HepG2 (cell line): ENCODE measurements around the gene CTCF. TPM values are rescaled to one million over a fixed set of nuclear protein-coding genes. Genes with fewer than 3 reads are reported as not detected.

Experiments used
- ATAC-seq: fragments of 200-7000 bp; cut with Tn5 transposase; 3 replicates; pipeline ENCODE4 v1.9.1; 2020; ENCODE audit warnings: mild to moderate bottlenecking, moderate library complexity
- BruUV-seq: library from RNA; stranded (reverse); fragments of 400-500 nt; replicated peaks from 2 replicates; lab custom pipeline; 2021; lab: Mats Ljungman, UMichigan
- CTCF ChIA-PET: fragments of 300-600 bp; formaldehyde crosslinking; extraction: SDS; loops from one replicate; lab custom pipeline; 2021; ENCODE audit warnings: low total read pairs, inconsistent platforms, low intra/inter-chr PET ratio; lab: Yijun Ruan, JAX
- POLR2A ChIA-PET: fragments of 350-600 bp; sonication (Branson Sonifier 250); formaldehyde crosslinking; loops from one replicate; lab custom pipeline; 2020; ENCODE audit warnings: antibody characterized with exemption, inconsistent platforms; lab: Yijun Ruan, JAX
- DNase-seq: peaks from one replicate; pipeline ENCODE4 v3.0.0-alpha.2; 2015; ENCODE audit warnings: low spot score
- FAIRE-seq: peaks from 3 replicates; lab custom pipeline; 2011; peaks lifted over from hg19 to GRCh38; lab: Jason Lieb, UNC
- H2AFZ ChIP-seq: one replicate; pipeline ENCODE4 v1.6.1; 2011; ENCODE audit warnings: low read length, inconsistent platforms
- H3K27ac ChIP-seq: fragments of 300-600 bp; 3 replicates; pipeline ENCODE4 v1.8.0; 2011; ENCODE audit warnings: mixed run types, mild to moderate bottlenecking, mixed read lengths, low read length, inconsistent platforms; ENCODE audit not compliant: insufficient read depth; ENCODE audit errors: extremely low read length
- H3K27me3 ChIP-seq, 2 experiments: fragments of 200-600 bp in 1 of 2; 2 replicates in 1 of 2; 3 replicates in 1 of 2; pipeline versions ENCODE4 v1.6.0 to v1.8.0; 2011; ENCODE audit warnings: low read length in 2 of 2, mild to moderate bottlenecking in 2 of 2, moderate library complexity in 2 of 2, inconsistent platforms in 1 of 2; ENCODE audit not compliant: insufficient read depth in 2 of 2, control insufficient read depth in 1 of 2
- H3K36me3 ChIP-seq, 2 experiments: fragments of 200-600 bp in 1 of 2; replicated peaks in 1 of 2; 2 replicates in 1 of 2; 3 replicates in 1 of 2; pipeline versions ENCODE4 v1.5.1 to v1.8.0; 2011; ENCODE audit warnings: low read length in 2 of 2, inconsistent platforms in 1 of 2; ENCODE audit not compliant: insufficient read depth in 2 of 2, control insufficient read depth in 1 of 2
- H3K4me1 ChIP-seq: 2 replicates; pipeline ENCODE4 v1.5.1; 2012; ENCODE audit warnings: low read length, inconsistent platforms; ENCODE audit not compliant: insufficient read depth
- H3K4me2 ChIP-seq: 2 replicates; pipeline ENCODE4 v1.6.0; 2011; ENCODE audit warnings: low read depth, low read length, inconsistent platforms
- H3K4me3 ChIP-seq, 3 experiments: fragments of 200-600 bp in 1 of 3; sonication (generic), shearing (Covaris generic) in 1 of 3; replicated peaks in 1 of 3; 2 replicates each; pipeline ENCODE4 v1.5.1; 2011 to 2016; ENCODE audit warnings: low read length in 3 of 3, inconsistent platforms in 2 of 3, low read depth in 2 of 3, mild to moderate bottlenecking in 2 of 3, control low read depth in 1 of 3, mixed read lengths in 1 of 3; ENCODE audit not compliant: insufficient read depth in 1 of 3
- H3K79me2 ChIP-seq: one replicate; pipeline ENCODE4 v1.6.1; 2011; ENCODE audit warnings: low read length, inconsistent platforms; ENCODE audit not compliant: insufficient read depth
- H3K9ac ChIP-seq: 2 replicates; pipeline ENCODE4 v1.6.0; 2011; ENCODE audit warnings: mild to moderate bottlenecking, low read depth, low read length, inconsistent platforms; ENCODE audit not compliant: insufficient read depth
- H3K9me3 ChIP-seq: 2 replicates; pipeline ENCODE4 v1.5.1; 2012; ENCODE audit warnings: mild to moderate bottlenecking, low read length
- H4K20me1 ChIP-seq: 2 replicates; pipeline ENCODE4 v1.6.0; 2011; ENCODE audit warnings: inconsistent platforms, mild to moderate bottlenecking, low read length, moderate library complexity; ENCODE audit not compliant: insufficient read depth
- AHR ChIP-seq: IDR thresholded peaks from 2 replicates; pipeline ENCODE4 v1.6.1; 2018; ENCODE audit warnings: missing genetic modification reagents, missing compliant biosample characterization
- DMAP1 ChIP-seq: IDR thresholded peaks from 2 replicates; pipeline ENCODE4 v1.6.1; 2016
- FOSL2 ChIP-seq: sonication (generic); formaldehyde crosslinking; IDR thresholded peaks from 2 replicates; pipeline ENCODE4 v1.4.0; 2020; ENCODE audit warnings: missing genetic modification reagents
- MATR3 ChIP-seq: sonication (generic); formaldehyde crosslinking; IDR thresholded peaks from 2 replicates; pipeline ENCODE4 v1.4.0; 2020; ENCODE audit warnings: missing genetic modification reagents
- MLLT10 ChIP-seq: sonication (generic); formaldehyde crosslinking; IDR thresholded peaks from 2 replicates; pipeline ENCODE4 v1.4.0; 2020; ENCODE audit warnings: missing genetic modification reagents
- RNF2 ChIP-seq: fragments of 450-650 bp; conservative IDR thresholded peaks from 2 replicates; pipeline ENCODE4 v1.6.1; 2016; ENCODE audit warnings: low read depth
- SCMH1 ChIP-seq: sonication (generic); formaldehyde crosslinking; IDR thresholded peaks from 2 replicates; pipeline ENCODE4 v1.9.0; 2021; ENCODE audit warnings: missing genetic modification reagents, mild to moderate bottlenecking, borderline replicate concordance
- SMARCE1 ChIP-seq: fragments of 450-650 bp; IDR thresholded peaks from 2 replicates; pipeline ENCODE4 v1.6.1; 2017; ENCODE audit warnings: borderline replicate concordance
- ZNF816 ChIP-seq: sonication (generic); formaldehyde crosslinking; IDR thresholded peaks from 2 replicates; pipeline ENCODE4 v1.8.0; 2022; ENCODE audit warnings: missing genetic modification reagents, mild to moderate bottlenecking, borderline replicate concordance
- WGBS: methylation state at CpG from one replicate; pipeline ENCODE4 v1.1.6; 2017; ENCODE audit warnings: low lambda C conversion rate; 5-methylcytosine and 5-hydroxymethylcytosine counted together
- in situ Hi-C: cut with HindIII; loops from 2 replicates; pipeline ENCODE4 v1.10.0; 2017; ENCODE audit warnings: low pct_unique_long_range_greater_than_20kb; ENCODE audit not compliant: extremely low pct_ligation_motif_present
- intact Hi-C: fragments of 100-400 bp; cut with micrococcal nuclease; formaldehyde crosslinking; loops from one replicate; pipeline ENCODE4 v1.10.0; 2022; ENCODE audit not compliant: unreplicated experiment
- polyA plus RNA-seq, 8 experiments: library from polyadenylated mRNA; depleted of rRNA in 3 of 8; stranded (reverse) in 7 of 8; unstranded in 1 of 8; fragments of >200 nt; fragmentation: Illumina TruSeq in 4 of 8; extraction: Trizol in 4 of 8; gene quantifications; 2 replicates each; pipeline versions ENCODE4 v1.2.1 to v1.2.3, GENCODE V29; 2011 to 2016; ENCODE audit warnings: low read depth in 4 of 8, missing spikeins in 1 of 8, mixed read lengths in 1 of 8; ENCODE audit not compliant: insufficient read depth in 1 of 8
- total RNA-seq, 5 experiments: library from RNA; depleted of rRNA; stranded (reverse); fragments of >200 nt; fragmentation: Illumina TruSeq; extraction: Trizol; gene quantifications; 2 replicates each; pipeline ENCODE4 v1.2.3, GENCODE V29; 2016; ENCODE audit warnings: low read depth in 1 of 5
- TF ChIP-seq, protein P1 (sequence below): sonication (generic); formaldehyde crosslinking; IDR thresholded peaks from 2 replicates; pipeline ENCODE4 v1.4.0; 2020; ENCODE audit warnings: low read depth, mild to moderate bottlenecking, missing genetic modification reagents
- TF ChIP-seq, protein P2 (sequence below): sonication (generic); formaldehyde crosslinking; IDR thresholded peaks from 2 replicates; pipeline ENCODE4 v1.4.0; 2020; ENCODE audit warnings: mild to moderate bottlenecking, missing genetic modification reagents

The CTCF gene
- total and polyA plus RNA-seq, 2 of the 13 experiments (the other 11 are each of a cell fraction or from before 2014, with no cell fraction given): 19.5 to 37.5 TPM

DNA sequence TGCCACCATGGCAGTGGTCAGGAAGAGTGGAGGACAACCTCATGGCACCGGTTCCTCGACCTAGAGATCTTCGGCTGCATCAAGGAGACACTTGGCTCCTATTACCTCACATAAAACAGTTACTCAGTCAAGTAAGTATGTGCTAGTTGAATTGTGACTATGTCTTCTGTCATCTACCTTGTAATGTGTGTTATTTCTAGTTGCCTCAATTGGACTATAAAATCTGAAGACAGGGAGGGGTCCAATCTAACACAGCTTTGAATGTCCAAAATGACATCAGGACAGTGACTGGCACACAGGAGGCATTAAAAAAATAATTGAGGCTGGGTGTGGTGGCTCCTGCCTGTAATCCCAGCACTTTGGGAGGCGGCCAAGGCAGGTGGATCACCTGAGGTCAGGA is 121.4 kb downstream of the CTCF start:
- H3K27ac ChIP-seq: no peak overlapping the region
- ATAC-seq (no peak), DNase-seq (no peak), FAIRE-seq (no peak)
- H3K79me2 ChIP-seq: no peaks in the 10 kb centered on the region
- no peak overlapping the region for H2AFZ ChIP-seq
- H3K9ac ChIP-seq: no peak overlapping the region
- no peaks in the 10 kb centered on the region for H3K27me3 ChIP-seq
- CTCF ChIA-PET: no interaction called here
- H3K4me2 ChIP-seq: no peak overlapping the region
- POLR2A ChIA-PET: no interaction called here
- no peaks in the 10 kb centered on the region for H4K20me1 ChIP-seq
- H3K36me3 ChIP-seq: peaks cover 15 to 32% of the 10 kb centered on the region in 2 experiments
- TF ChIP-seq, protein P1, sequence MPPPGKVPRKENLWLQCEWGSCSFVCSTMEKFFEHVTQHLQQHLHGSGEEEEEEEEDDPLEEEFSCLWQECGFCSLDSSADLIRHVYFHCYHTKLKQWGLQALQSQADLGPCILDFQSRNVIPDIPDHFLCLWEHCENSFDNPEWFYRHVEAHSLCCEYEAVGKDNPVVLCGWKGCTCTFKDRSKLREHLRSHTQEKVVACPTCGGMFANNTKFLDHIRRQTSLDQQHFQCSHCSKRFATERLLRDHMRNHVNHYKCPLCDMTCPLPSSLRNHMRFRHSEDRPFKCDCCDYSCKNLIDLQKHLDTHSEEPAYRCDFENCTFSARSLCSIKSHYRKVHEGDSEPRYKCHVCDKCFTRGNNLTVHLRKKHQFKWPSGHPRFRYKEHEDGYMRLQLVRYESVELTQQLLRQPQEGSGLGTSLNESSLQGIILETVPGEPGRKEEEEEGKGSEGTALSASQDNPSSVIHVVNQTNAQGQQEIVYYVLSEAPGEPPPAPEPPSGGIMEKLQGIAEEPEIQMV (CRISPR knock-in tag): no peak
- TF ChIP-seq ZNF816 (CRISPR knock-in tag) (no peak), FOSL2 (no peak), MATR3 (no peak), SMARCE1 (no peak), MLLT10 (no peak), RNF2 (no peak), SCMH1 (CRISPR knock-in tag) (no peak), DMAP1 (no peak), AHR (CRISPR knock-in tag) (no peak)
- TF ChIP-seq, protein P2, sequence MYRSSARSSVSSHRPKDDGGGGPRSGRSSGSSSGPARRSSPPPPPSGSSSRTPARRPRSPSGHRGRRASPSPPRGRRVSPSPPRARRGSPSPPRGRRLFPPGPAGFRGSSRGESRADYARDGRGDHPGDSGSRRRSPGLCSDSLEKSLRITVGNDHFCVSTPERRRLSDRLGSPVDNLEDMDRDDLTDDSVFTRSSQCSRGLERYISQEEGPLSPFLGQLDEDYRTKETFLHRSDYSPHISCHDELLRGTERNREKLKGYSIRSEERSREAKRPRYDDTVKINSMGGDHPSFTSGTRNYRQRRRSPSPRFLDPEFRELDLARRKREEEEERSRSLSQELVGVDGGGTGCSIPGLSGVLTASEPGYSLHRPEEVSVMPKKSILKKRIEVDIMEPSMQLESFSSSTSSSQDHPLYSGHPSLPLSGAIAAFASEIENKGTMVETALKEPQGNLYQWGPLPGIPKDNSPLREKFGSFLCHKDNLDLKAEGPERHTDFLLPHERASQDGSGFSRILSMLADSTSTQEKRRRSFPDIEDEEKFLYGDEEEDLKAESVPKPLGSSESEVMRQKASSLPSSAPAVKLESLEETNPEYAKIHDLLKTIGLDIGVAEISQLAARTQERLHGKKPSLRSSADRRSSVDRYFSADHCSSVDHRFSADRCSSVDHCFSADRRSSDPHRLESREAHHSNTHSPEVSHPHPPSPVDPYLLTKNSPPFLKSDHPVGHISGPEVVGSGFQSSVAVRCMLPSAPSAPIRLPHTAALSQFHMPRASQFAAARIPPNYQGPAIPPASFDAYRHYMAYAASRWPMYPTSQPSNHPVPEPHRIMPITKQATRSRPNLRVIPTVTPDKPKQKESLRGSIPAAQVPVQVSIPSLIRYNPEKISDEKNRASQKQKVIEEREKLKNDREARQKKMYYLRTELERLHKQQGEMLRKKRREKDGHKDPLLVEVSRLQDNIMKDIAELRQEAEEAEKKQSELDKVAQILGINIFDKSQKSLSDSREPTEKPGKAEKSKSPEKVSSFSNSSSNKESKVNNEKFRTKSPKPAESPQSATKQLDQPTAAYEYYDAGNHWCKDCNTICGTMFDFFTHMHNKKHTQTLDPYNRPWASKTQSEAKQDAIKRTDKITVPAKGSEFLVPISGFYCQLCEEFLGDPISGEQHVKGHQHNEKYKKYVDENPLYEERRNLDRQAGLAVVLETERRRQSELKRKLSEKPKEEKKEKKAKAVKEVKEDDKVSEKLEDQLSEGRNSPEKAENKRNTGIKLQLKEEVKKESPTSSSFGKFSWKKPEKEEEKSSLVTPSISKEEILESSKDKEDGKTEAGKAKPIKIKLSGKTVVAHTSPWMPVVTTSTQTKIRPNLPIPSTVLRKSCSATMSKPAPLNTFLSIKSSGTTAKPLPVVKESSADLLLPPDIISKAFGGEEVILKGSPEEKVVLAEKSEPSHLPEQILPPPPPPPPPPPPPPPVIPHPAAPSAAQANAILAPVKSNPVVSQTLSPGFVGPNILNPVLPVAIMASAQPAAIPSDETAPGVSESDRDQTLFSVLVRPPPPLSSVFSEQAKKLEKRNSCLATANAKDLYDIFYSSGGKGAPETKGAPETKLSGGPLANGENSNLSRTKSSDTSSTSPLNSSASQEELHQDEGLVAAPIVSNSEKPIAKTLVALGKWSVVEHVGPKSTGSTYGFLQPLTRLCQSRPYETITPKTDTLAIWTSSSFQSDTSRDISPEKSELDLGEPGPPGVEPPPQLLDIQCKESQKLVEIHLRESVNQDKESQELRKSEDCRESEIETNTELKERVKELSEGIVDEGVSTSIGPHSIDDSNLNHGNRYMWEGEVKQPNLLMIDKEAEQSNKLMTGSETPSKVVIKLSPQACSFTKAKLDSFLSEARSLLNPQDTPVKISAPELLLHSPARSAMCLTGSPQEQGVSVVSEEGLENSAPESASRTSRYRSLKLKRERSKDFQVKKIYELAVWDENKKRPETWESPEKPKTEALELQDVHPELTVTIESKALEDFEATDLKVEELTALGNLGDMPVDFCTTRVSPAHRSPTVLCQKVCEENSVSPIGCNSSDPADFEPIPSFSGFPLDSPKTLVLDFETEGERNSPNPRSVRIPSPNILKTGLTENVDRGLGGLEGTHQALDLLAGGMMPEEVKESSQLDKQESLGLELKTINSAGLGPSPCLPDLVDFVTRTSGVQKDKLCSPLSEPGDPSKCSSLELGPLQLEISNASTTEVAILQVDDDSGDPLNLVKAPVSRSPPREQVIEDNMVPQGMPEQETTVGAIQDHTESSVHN (CRISPR knock-in tag): no peak
- intact Hi-C loops (no loop called here), in situ Hi-C loops (no loop called here)
- no TSS peak for BruUV-seq
- no peaks in the 10 kb centered on the region for H3K9me3 ChIP-seq
- no peak overlapping the region for H3K4me3 ChIP-seq
- no peaks in the 10 kb centered on the region for H3K4me1 ChIP-seq
- WGBS: 96% methylated on average over 4 of the region's 4 CpGs
